WTC11 (cell line): ENCODE measurements around the gene ARL6IP6. TPM values are rescaled to one million over a fixed set of nuclear protein-coding genes. Genes with fewer than 3 reads are reported as not detected.
"Not testable (repeated sequence)": the region's sequence is repeated elsewhere in the genome, so short reads cannot be mapped to it uniquely, and the experiment has no call there.

Experiments
- ATAC-seq: fragments of 200-7000 bp; cut with Tn5 transposase; 2 replicates; pipeline ENCODE4 v1.10.0; 2021; ENCODE audit warnings: mild to moderate bottlenecking, moderate library complexity
- CTCF ChIA-PET: fragments of 300-600 bp; sonication (Branson Sonifier 250); formaldehyde crosslinking; loops from one replicate; lab custom pipeline; 2021; ENCODE audit warnings: antibody characterized with exemption; lab: Charles Lee
- POLR2A ChIA-PET: fragments of 350-600 bp; sonication (Branson Sonifier 250); formaldehyde crosslinking; loops from one replicate; lab custom pipeline; 2021; ENCODE audit warnings: antibody characterized with exemption; lab: Charles Lee
- DNase-seq: peaks from one replicate; pipeline ENCODE4 v3.0.0; 2021; ENCODE audit warnings: low spot score
- H3K27ac Mint-ChIP-seq: 2 replicates; pipeline ENCODE4 v1.8.0; 2021; ENCODE audit warnings: mixed read lengths
- H3K27me3 Mint-ChIP-seq: 2 replicates; pipeline ENCODE4 v1.8.0; 2021; ENCODE audit warnings: low read depth, mild to moderate bottlenecking, moderate library complexity, mixed read lengths
- H3K36me3 Mint-ChIP-seq: 2 replicates; pipeline ENCODE4 v1.8.0; 2021; ENCODE audit warnings: mixed read lengths
- H3K4me1 Mint-ChIP-seq: 2 replicates; pipeline ENCODE4 v1.8.0; 2022; ENCODE audit warnings: mixed read lengths
- H3K4me3 Mint-ChIP-seq: 2 replicates; pipeline ENCODE4 v1.8.0; 2021; ENCODE audit warnings: mild to moderate bottlenecking, moderate library complexity, mixed read lengths
- H3K9me3 Mint-ChIP-seq: 2 replicates; pipeline ENCODE4 v1.8.0; 2021; ENCODE audit warnings: mixed read lengths
- ARID4B ChIP-seq: sonication (generic); formaldehyde crosslinking; IDR thresholded peaks from 2 replicates; pipeline ENCODE4 v1.8.0; 2023; ENCODE audit warnings: missing genetic modification reagents, mild to moderate bottlenecking, borderline replicate concordance
- E2F4 ChIP-seq: sonication (generic); formaldehyde crosslinking; IDR thresholded peaks from 2 replicates; pipeline ENCODE4 v1.8.1; 2022; ENCODE audit warnings: low read depth, mild to moderate bottlenecking, moderate library complexity, missing genetic modification reagents, borderline replicate concordance
- GTF2I ChIP-seq: fragments of 250-450 bp; sonication (Bioruptor Pico); conservative IDR thresholded peaks from 2 replicates; pipeline ENCODE4 v1.4.0; 2021; ENCODE audit warnings: mild to moderate bottlenecking
- IRF1 ChIP-seq: sonication (generic); formaldehyde crosslinking; IDR thresholded peaks from 2 replicates; pipeline ENCODE4 v1.8.0; 2023; ENCODE audit warnings: missing genetic modification reagents
- MLX ChIP-seq: sonication (generic); formaldehyde crosslinking; IDR thresholded peaks from 2 replicates; pipeline ENCODE4 v1.8.1; 2023; ENCODE audit warnings: mild to moderate bottlenecking, missing genetic modification reagents, moderate library complexity
- MXD4 ChIP-seq: fragments of 250-450 bp; sonication (Bioruptor Pico); IDR thresholded peaks from 2 replicates; pipeline ENCODE4 v1.8.0; 2021; ENCODE audit warnings: mild to moderate bottlenecking, moderate library complexity, borderline replicate concordance
- NR1H2 ChIP-seq: sonication (generic); formaldehyde crosslinking; IDR thresholded peaks from 2 replicates; pipeline ENCODE4 v1.9.0; 2021; ENCODE audit warnings: mild to moderate bottlenecking, moderate library complexity, missing genetic modification reagents
- SMAD4 ChIP-seq: sonication (generic); formaldehyde crosslinking; IDR thresholded peaks from 2 replicates; pipeline ENCODE4 v1.8.0; 2022; ENCODE audit warnings: mild to moderate bottlenecking, missing genetic modification reagents
- SP1 ChIP-seq: sonication (generic); formaldehyde crosslinking; conservative IDR thresholded peaks from 2 replicates; pipeline ENCODE4 v1.8.1; 2022; ENCODE audit warnings: missing genetic modification reagents
- TEAD1 ChIP-seq: sonication (generic); formaldehyde crosslinking; IDR thresholded peaks from 2 replicates; pipeline ENCODE4 v1.8.0; 2022; ENCODE audit warnings: mild to moderate bottlenecking, missing genetic modification reagents
- USF2 ChIP-seq: sonication (generic); formaldehyde crosslinking; IDR thresholded peaks from 2 replicates; pipeline ENCODE4 v1.8.1; 2023; ENCODE audit warnings: mild to moderate bottlenecking, missing genetic modification reagents, moderate library complexity
- ZNF121 ChIP-seq: sonication (generic); formaldehyde crosslinking; IDR thresholded peaks from 2 replicates; pipeline ENCODE4 v1.8.0; 2023; ENCODE audit warnings: missing genetic modification reagents
- ZNF219 ChIP-seq: sonication (generic); formaldehyde crosslinking; IDR thresholded peaks from 2 replicates; pipeline ENCODE4 v1.8.0; 2023; ENCODE audit warnings: missing genetic modification reagents, mild to moderate bottlenecking, borderline replicate concordance
- ZNF281 ChIP-seq: sonication (generic); formaldehyde crosslinking; IDR thresholded peaks from 2 replicates; pipeline ENCODE4 v1.8.0; 2023; ENCODE audit warnings: mild to moderate bottlenecking, missing genetic modification reagents
- ZNF512 ChIP-seq: sonication (generic); formaldehyde crosslinking; IDR thresholded peaks from 2 replicates; pipeline ENCODE4 v1.8.1; 2022; ENCODE audit warnings: missing genetic modification reagents, borderline replicate concordance
- total RNA-seq: library from RNA; stranded (reverse); gene quantifications from 3 replicates; pipeline ENCODE4 v1.2.3, GENCODE V29; 2021

Gene ARL6IP6
- total RNA-seq, 1 experiment from 2014 or later: 40.4 TPM

GRCh38 chr2:152761214-152761613, 42.8 kb downstream of the ARL6IP6 start:
- Mint-ChIP-seq H3K4me3 (no peak overlapping the region), H3K27ac (no peak overlapping the region), H3K9me3 (no peaks in the 10 kb centered on the region), H3K36me3 (peaks cover 30% of the 10 kb centered on the region), H3K27me3 (no peaks in the 10 kb centered on the region; the same call in 1 of the 2 replicates), H3K4me1 (no peaks in the 10 kb centered on the region)
- no peak for DNase-seq
- ChIA-PET CTCF (no interaction called here), POLR2A (no interaction called here)
- TF ChIP-seq ZNF219 (CRISPR knock-in tag): no peak
- TF ChIP-seq E2F4 (CRISPR knock-in tag): no peak
- TF ChIP-seq IRF1 (CRISPR knock-in tag): no peak
- TF ChIP-seq MLX (CRISPR knock-in tag): no peak
- no peak for TF ChIP-seq ZNF281 (CRISPR knock-in tag)
- no peak for TF ChIP-seq ZNF121 (CRISPR knock-in tag)
- TF ChIP-seq SP1 (CRISPR knock-in tag): no peak
- TF ChIP-seq ZNF512 (CRISPR knock-in tag): no peak
- no peak for TF ChIP-seq GTF2I (CRISPR knock-in tag)
- no peak for ATAC-seq

- H3K9me3 Mint-ChIP-seq: no peaks in the 10 kb centered on the region
- no peak for TF ChIP-seq SP1 (CRISPR knock-in tag)
- no peak overlapping the region for H3K4me3 Mint-ChIP-seq
- no peaks in the 10 kb centered on the region; the same call in 1 of the 2 replicates for H3K27me3 Mint-ChIP-seq
- CTCF ChIA-PET: no interaction called here
- ATAC-seq: no peak
- peaks cover 24% of the 10 kb centered on the region for H3K36me3 Mint-ChIP-seq
- no peaks in the 10 kb centered on the region for H3K4me1 Mint-ChIP-seq
- DNase-seq: no peak
- POLR2A ChIA-PET: no interaction called here
- H3K27ac Mint-ChIP-seq: no peak overlapping the region
Observed at GRCh38 chr2:152762202-152762601, 43.8 kb downstream of the ARL6IP6 start.

GRCh38 chr2:152763208-152763607, 44.8 kb downstream of the ARL6IP6 start:
- H3K27me3 Mint-ChIP-seq, H3K4me3 Mint-ChIP-seq, CTCF ChIA-PET, POLR2A ChIA-PET, ATAC-seq, H3K4me1 Mint-ChIP-seq, DNase-seq, H3K9me3 Mint-ChIP-seq, H3K27ac Mint-ChIP-seq: not testable (repeated sequence)
- peaks cover 23% of the 10 kb centered on the region for H3K36me3 Mint-ChIP-seq

GRCh38 chr2:152763651-152764050, 45.2 kb downstream of the ARL6IP6 start:
- no peaks in the 10 kb centered on the region; the same call in 1 of the 2 replicates for H3K27me3 Mint-ChIP-seq
- DNase-seq (no peak), ATAC-seq (no peak)
- ChIA-PET POLR2A (no interaction called here), CTCF (no interaction called here)
- no peaks in the 10 kb centered on the region for H3K9me3 Mint-ChIP-seq
- H3K4me3 Mint-ChIP-seq: no peak overlapping the region
- H3K27ac Mint-ChIP-seq: no peak overlapping the region
- no peaks in the 10 kb centered on the region for H3K4me1 Mint-ChIP-seq
- H3K36me3 Mint-ChIP-seq: peaks cover 23% of the 10 kb centered on the region
- TF ChIP-seq ARID4B (CRISPR knock-in tag) (no peak), SMAD4 (CRISPR knock-in tag) (no peak), TEAD1 (no peak), MXD4 (CRISPR knock-in tag) (no peak), USF2 (CRISPR knock-in tag) (no peak), NR1H2 (CRISPR knock-in tag) (no peak)
